ENCODE measurements around the gene MBP.

The MBP gene

DNA sequence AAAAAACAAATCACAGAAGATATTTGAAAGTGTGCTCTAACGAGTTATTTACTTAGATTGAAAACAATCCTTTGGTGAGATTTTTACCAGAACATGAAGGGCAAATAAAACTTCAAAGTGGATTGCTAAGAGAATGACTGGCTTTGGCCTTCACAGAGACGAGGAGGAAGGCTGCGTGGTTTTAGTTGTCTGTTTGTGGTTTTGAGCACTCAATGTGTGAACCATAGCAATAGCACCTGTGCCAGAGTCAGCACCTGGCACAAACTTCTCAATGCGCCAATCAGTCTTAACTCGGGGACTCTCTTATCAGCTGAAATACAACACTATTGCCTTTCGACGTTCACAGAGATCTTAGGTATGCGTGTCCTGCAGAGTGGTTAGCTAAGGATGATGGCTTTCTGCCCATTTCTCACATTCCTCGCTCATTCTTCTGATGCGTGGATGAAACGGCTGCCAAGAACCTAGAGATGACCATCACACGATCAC is 70.0 kb downstream of the MBP start:
- peaks cover 52% of the 10 kb centered on the region for H3K4me1 ChIP-seq (ENCODE audit: low read depth, poor library complexity, severe bottlenecking)
- peak overlapping the region; percentile 44 for H3K4me2 ChIP-seq
- H4K20me1 ChIP-seq (ENCODE audit: insufficient read depth) = no peaks in the 10 kb centered on the region
- H2AFZ ChIP-seq (ENCODE audit: low read depth) = peak overlapping the region; percentile 48
- no peak overlapping the region for H3K4me3 ChIP-seq (IDR thresholded peaks at IDR 0.05; ENCODE audit: insufficient read depth, low read depth, low read length)
- H3K27me3 ChIP-seq (ENCODE audit: insufficient read depth, low read depth) = no peaks in the 10 kb centered on the region
- TF ChIP-seq CTCF (conservative IDR thresholded peaks at IDR 0.05; ENCODE audit: low read depth, low read length) = no peak
- peak overlapping the region; percentile 98 for H3K27ac ChIP-seq
- H3K79me2 ChIP-seq (ENCODE audit: insufficient read depth, low read depth) = no peaks in the 10 kb centered on the region
- H3K36me3 ChIP-seq (ENCODE audit: insufficient read depth) = no peaks in the 10 kb centered on the region
- peak overlapping the region; percentile 71 for H3K9ac ChIP-seq

DNA sequence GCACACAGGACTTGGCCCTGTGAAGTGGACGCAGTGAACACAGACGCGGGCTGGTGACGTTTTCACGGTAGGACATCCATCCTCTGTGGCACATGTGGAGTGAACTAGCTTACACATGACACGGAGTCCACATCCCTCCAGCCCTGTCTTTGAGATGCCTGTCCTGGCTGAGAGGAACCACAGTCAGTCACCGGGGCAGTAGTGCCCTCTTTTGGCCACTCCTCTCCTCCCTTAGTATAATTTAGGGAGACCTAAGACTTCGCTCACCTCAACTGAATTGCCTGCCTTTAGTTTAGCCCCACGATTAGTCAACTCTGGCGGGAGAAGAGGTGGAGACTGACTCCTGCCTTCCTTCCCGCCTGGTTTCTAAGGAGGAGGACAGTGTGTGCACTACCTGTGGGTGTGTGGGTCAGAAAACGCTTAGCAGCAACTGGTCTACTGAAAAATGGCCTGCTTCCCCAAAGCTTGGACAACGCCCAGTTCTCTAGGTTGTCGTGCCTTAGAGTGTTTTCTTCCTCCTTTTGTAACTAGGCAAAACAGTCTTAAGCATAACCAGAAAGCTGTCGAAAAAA is 70.6 kb downstream of the MBP start:
- Histone ChIP-seq H3K36me3 (ENCODE audit: insufficient read depth) (no peaks in the 10 kb centered on the region), H4K20me1 (ENCODE audit: insufficient read depth) (no peaks in the 10 kb centered on the region), H3K9ac (peak overlapping the region; percentile 71), H3K79me2 (ENCODE audit: insufficient read depth, low read depth) (no peaks in the 10 kb centered on the region), H3K4me1 (ENCODE audit: low read depth, poor library complexity, severe bottlenecking) (peaks cover 52% of the 10 kb centered on the region), H3K4me3 (IDR thresholded peaks at IDR 0.05; ENCODE audit: insufficient read depth, low read depth, low read length) (no peak overlapping the region), H3K27me3 (ENCODE audit: insufficient read depth, low read depth) (no peaks in the 10 kb centered on the region), H2AFZ (ENCODE audit: low read depth) (peak overlapping the region; percentile 48), H3K4me2 (peak overlapping the region; percentile 44), H3K27ac (peak overlapping the region; percentile 98)
- peak; percentile 37; the same call in 1 of the 2 replicates for TF ChIP-seq CTCF (conservative IDR thresholded peaks at IDR 0.05; ENCODE audit: low read depth, low read length)

- Histone ChIP-seq H3K4me1 (ENCODE audit: low read depth, poor library complexity, severe bottlenecking) (peaks cover 52% of the 10 kb centered on the region), H3K27ac (peak overlapping the region; percentile 98), H3K79me2 (ENCODE audit: insufficient read depth, low read depth) (no peaks in the 10 kb centered on the region), H3K4me2 (peak overlapping the region; percentile 44), H3K9ac (peak overlapping the region; percentile 71), H3K27me3 (ENCODE audit: insufficient read depth, low read depth) (no peaks in the 10 kb centered on the region), H4K20me1 (ENCODE audit: insufficient read depth) (no peaks in the 10 kb centered on the region), H3K4me3 (IDR thresholded peaks at IDR 0.05; ENCODE audit: insufficient read depth, low read depth, low read length) (no peak overlapping the region), H2AFZ (ENCODE audit: low read depth) (peak overlapping the region; percentile 48; the same call in 1 of the 2 replicates), H3K36me3 (ENCODE audit: insufficient read depth) (no peaks in the 10 kb centered on the region)
- no peak for TF ChIP-seq CTCF (conservative IDR thresholded peaks at IDR 0.05; ENCODE audit: low read depth, low read length)
Observed at GRCh38 chr18:77061281-77061945, 71.2 kb downstream of the MBP start.

DNA sequence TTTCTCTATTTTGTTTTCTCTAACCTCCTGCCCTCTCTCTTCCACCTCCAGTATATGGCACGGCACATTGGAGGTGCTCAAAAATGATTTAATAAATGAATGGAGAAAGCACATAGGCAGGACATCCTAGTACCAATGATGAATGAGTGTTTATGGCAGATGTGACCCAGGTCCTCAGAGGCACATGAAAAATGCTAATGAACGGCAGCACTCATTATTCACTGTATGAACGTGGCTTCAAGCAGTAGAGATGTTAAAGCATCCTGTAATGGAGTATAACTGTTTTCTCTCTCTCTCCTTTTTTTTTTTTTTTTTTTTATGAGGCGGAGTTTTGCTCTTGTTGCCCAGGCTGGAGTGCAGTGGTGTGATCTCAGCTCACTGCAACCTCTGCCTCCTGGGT is 72.4 kb downstream of the MBP start:
- Histone ChIP-seq H3K4me1 (ENCODE audit: low read depth, poor library complexity, severe bottlenecking) (peaks cover 57% of the 10 kb centered on the region), H3K36me3 (ENCODE audit: insufficient read depth) (no peaks in the 10 kb centered on the region)

More for the DNA sequence above, 72.4 kb downstream of the MBP start:
- no peak overlapping the region for H3K4me3 ChIP-seq (IDR thresholded peaks at IDR 0.05; ENCODE audit: insufficient read depth, low read depth, low read length)
- no peaks in the 10 kb centered on the region for H3K27me3 ChIP-seq (ENCODE audit: insufficient read depth, low read depth)
- no peak overlapping the region for H2AFZ ChIP-seq (ENCODE audit: low read depth)
- H3K4me2 ChIP-seq = no peak overlapping the region
- H4K20me1 ChIP-seq (ENCODE audit: insufficient read depth) = no peaks in the 10 kb centered on the region
- TF ChIP-seq CTCF (conservative IDR thresholded peaks at IDR 0.05; ENCODE audit: low read depth, low read length) = no peak
- H3K79me2 ChIP-seq (ENCODE audit: insufficient read depth, low read depth) = no peaks in the 10 kb centered on the region
- H3K27ac ChIP-seq = no peak overlapping the region
- no peak overlapping the region for H3K9ac ChIP-seq
